Esophagus muscularis mucosa (tissue), 4 donors: Measurements from ENCODE around the gene PARN.

ENCODE experiments used
- CTCF ChIP-seq, 3 experiments: fragments of 200-600 bp in 2 of 3; fragments of 450-650 bp in 1 of 3; sonication (generic) in 2 of 3; IDR thresholded peaks; one replicate each; pipeline ENCODE4 v1.5.1; 2017 to 2019; ENCODE audit warnings: antibody characterized with exemption in 3 of 3, mild to moderate bottlenecking in 2 of 3, moderate library complexity in 1 of 3
- EP300 ChIP-seq: sonication (generic); formaldehyde crosslinking; IDR thresholded peaks from one replicate; pipeline ENCODE4 v1.6.1; 2017; ENCODE audit warnings: antibody characterized with exemption
- POLR2AphosphoS5 ChIP-seq, 2 donors: sonication (generic); formaldehyde crosslinking; IDR thresholded peaks; one replicate each; pipeline ENCODE4 v1.6.1; 2017; ENCODE audit warnings: antibody characterized with exemption in 2 of 2

- TF ChIP-seq CTCF (IDR thresholded peaks at IDR 0.05) (no peak), POLR2AphosphoS5 (IDR thresholded peaks at IDR 0.05) (no peak), EP300 (no peak)
Measured at GRCh38 chr16:14460726-14461125, 169.3 kb downstream of the PARN start.
